GM23248 (cell line): Measurements from ENCODE around the gene SUZ12.
"Not testable (repeated sequence)": the region's sequence is repeated elsewhere in the genome, so short reads cannot be mapped to it uniquely, and the experiment has no call there.

Experiments
- EZH2 ChIP-seq: fragments of 200-600 bp; sonication (generic); IDR thresholded peaks from 2 replicates; pipeline ENCODE4 v1.6.1; 2018; ENCODE audit warnings: antibody characterized with exemption, mild to moderate bottlenecking; ENCODE audit not compliant: insufficient read depth, poor library complexity, severe bottlenecking
- EZH2phosphoT487 ChIP-seq: fragments of 200-600 bp; sonication (generic); IDR thresholded peaks from 2 replicates; pipeline ENCODE4 v1.6.1; 2018; ENCODE audit warnings: antibody characterized with exemption, moderate library complexity, mild to moderate bottlenecking, low read depth; ENCODE audit not compliant: insufficient read depth

DNA sequence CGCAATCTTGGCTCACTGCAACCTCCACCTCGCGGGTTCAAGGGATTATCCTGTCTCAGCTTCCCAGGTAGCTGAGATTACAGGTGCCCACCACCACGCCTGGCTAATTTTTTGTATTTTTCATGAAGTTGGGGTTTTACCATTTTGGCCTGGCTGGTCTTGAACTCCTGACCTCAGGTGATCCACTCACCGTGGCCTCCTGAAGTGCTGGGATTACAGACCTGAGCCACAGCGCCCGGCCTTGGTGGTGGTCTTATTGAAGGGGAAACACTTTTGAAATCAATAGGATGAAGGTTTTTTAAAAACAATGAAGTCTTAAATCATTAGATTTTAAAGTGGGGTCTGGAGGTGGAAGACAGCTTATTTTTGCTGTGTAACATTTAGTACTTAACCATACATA, 5.6 kb downstream of the SUZ12 start:
- not testable (repeated sequence) for TF ChIP-seq EZH2, EZH2phosphoT487
